ENCODE data around the gene TRMT112. TPM values are rescaled to one million over a fixed set of nuclear protein-coding genes. Genes with fewer than 3 reads are reported as not detected.

The TRMT112 gene
- total RNA-seq, 2 donors from 2014 or later: 171 to 203 TPM

GRCh38 chr11:64343767-64344559 lies 26.6 kb upstream of the TRMT112 start:
- ATAC-seq (no peak), DNase-seq (ENCODE audit: low spot score) (no peak)
- H3K27me3 Mint-ChIP-seq: no peaks in the 10 kb centered on the region
- H3K4me1 Mint-ChIP-seq (ENCODE audit: low read depth in 2 of 2): peaks cover 19 to 45% of the 10 kb centered on the region in 2 donors
- H3K4me3 Mint-ChIP-seq: no peak overlapping the region
- H3K27ac Mint-ChIP-seq: no peak overlapping the region
- H3K36me3 Mint-ChIP-seq: no peaks in the 10 kb centered on the region
- H3K9me3 Mint-ChIP-seq: no peaks in the 10 kb centered on the region

DNA sequence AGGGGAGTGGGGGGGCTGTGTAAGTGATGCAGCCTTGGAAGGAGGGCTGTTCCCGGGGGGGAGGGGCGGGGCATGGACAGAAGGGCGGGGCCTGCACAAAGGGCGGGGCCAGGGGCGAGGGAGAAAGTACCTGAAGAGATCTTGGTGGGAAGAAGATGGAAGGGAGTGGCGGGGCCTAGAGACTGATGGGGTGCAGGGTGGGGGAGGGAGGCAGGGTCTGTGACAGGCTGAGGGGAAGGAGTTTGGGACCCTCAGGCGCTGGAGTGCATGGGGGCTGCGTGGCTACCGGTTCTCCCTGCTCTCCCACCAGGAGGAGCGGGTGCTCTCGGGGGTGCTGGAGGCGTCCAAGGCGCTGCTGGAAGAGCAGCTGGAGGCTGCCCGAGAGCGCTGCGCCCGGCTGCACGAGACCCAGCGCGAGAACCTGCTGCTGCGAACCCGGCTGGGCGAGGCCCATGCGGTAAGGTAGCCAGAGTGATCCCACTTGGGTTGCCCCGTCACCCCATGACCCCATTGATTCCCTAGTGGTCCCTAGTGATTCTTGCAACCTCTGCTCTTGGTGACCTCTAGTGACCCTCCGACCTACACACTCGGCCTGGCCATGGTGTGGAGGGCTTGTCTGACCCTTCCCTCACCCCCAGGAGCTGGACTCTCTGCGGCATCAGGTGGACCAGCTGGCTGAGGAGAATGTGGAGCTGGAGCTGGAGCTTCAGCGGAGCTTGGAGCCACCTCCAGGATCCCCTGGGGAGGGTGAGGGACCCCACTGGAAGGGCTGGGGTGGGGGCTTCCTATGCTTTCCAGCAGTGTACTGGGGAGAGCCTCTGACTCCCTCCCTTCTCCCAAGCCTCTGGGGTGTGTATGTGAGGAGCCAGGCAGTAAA lies 25.7 kb upstream of the TRMT112 start:
- ATAC-seq (no peak), DNase-seq (ENCODE audit: low spot score) (no peak)
- Mint-ChIP-seq H3K4me1 (ENCODE audit: low read depth in 2 of 2) (peaks cover 24 to 44% of the 10 kb centered on the region in 2 donors), H3K9me3 (no peaks in the 10 kb centered on the region), H3K27me3 (no peaks in the 10 kb centered on the region), H3K4me3 (peak overlapping the region; percentile 66), H3K27ac (no peak overlapping the region), H3K36me3 (no peaks in the 10 kb centered on the region)

DNA sequence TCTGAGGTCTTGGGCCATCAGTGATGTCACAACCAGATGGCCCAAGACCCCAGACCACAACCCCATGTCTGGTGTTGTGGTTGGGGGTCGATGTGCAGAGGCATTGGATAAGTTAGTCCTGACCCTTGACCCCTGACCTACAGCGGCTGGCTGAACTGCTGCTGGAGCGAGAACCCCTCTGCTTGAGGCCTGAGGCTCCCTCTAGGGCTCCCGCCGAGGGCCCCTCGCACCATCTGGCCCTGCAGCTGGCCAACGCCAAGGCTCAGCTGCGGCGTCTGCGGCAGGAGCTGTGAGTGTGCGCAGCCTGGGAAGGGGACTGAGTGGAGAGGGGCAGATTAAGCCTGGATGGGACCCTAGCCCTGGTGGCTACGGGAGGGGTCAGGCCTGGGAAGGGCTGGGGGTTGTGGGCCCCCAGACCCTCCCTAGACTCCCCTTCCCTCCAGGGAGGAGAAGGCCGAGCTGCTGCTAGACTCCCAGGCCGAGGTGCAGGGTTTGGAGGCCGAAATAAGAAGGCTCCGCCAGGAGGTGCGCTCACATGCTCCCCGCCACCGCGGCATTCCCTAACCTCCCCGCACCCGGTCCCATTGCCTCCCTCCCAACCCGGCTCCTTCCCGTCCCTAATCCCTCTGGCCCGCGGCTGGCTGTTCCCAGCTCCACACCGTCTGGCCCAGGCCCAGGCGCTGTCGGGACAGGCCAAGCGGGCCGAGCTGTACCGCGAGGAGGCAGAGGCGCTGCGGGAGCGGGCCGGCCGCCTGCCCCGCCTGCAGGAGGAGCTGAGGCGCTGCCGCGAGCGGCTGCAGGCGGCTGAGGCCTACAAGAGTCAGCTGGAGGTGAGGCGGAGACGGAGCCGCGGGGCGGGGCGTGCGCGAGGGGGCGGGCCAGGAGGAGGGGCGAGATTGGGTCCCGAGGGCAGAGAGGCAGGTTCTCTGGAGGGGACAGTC lies 24.8 kb upstream of the TRMT112 start:
- DNase-seq (ENCODE audit: low spot score) (peak; percentile 90), ATAC-seq (peak; percentile 82 to 87)
- no peaks in the 10 kb centered on the region for H3K9me3 Mint-ChIP-seq
- no peak overlapping the region for H3K27ac Mint-ChIP-seq
- H3K4me3 Mint-ChIP-seq: peak overlapping the region; percentile 90
- peaks cover 27 to 44% of the 10 kb centered on the region in 2 donors for H3K4me1 Mint-ChIP-seq (ENCODE audit: low read depth in 2 of 2)
- H3K36me3 Mint-ChIP-seq: no peaks in the 10 kb centered on the region
- no peaks in the 10 kb centered on the region for H3K27me3 Mint-ChIP-seq

DNA sequence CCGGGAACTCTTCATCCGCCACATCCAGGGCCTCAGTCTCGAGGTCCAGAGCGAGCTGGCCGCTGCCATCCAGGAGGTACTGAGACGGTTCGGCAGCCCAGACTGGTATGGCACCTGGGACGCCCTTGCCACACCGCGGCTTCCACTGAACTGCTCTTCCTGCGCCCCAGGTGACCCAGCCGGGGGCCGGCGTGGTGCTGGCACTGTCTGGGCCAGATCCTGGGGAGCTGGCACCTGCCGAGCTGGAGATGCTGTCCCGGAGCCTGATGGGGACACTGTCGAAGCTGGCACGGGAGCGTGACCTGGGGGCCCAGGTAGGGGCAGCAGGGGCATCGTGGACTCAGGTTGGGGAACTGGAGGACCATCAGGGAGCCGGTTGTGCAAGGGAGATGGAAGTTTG lies 24.1 kb upstream of the TRMT112 start:
- Mint-ChIP-seq H3K4me1 (ENCODE audit: low read depth in 2 of 2) (peaks cover 27 to 43% of the 10 kb centered on the region in 2 donors), H3K27me3 (no peaks in the 10 kb centered on the region), H3K9me3 (no peaks in the 10 kb centered on the region), H3K36me3 (no peaks in the 10 kb centered on the region), H3K27ac (peak overlapping the region in 1 of 2 donors; percentile 97), H3K4me3 (peak overlapping the region; percentile 90)
- DNase-seq (ENCODE audit: low spot score) (no peak), ATAC-seq (no peak)

DNA sequence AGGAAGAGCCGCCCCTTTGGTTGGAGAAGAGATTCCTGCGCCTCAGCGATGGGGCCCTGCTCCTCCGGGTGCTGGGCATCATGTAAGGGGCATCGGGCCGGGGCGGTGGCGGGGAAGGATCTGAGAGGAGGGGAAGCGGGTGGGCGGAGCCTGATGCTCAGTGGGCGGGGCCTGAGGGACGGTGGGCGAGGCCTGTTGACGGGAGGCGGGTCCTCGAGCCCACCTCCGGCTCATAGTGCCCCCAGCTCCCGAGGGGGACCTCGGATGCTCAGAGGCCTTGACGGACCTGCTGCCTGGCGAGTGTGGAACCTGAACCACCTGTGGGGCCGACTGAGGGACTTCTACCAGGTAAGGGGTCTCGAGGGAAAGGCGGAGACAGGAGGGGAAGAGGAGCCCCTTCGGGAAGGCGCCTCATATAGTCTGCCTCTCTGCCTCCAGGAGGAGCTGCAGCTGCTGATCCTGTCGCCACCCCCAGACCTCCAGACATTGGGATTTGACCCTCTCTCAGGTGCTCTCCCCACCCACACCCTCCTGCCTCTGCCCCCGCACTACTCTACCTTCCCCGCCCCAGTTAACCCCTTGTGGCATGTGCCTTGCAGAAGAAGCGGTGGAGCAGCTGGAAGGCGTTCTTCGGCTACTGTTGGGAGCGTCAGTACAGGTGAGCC lies 23.4 kb upstream of the TRMT112 start:
- Mint-ChIP-seq H3K4me1 (ENCODE audit: low read depth in 2 of 2) (peaks cover 27 to 41% of the 10 kb centered on the region in 2 donors), H3K9me3 (no peaks in the 10 kb centered on the region), H3K27ac (peak overlapping the region; percentile 92 to 97), H3K4me3 (peak overlapping the region; percentile 90), H3K36me3 (no peaks in the 10 kb centered on the region), H3K27me3 (no peaks in the 10 kb centered on the region)
- DNase-seq (ENCODE audit: low spot score) (peak; percentile 84), ATAC-seq (peak; percentile 64 to 77)

DNA sequence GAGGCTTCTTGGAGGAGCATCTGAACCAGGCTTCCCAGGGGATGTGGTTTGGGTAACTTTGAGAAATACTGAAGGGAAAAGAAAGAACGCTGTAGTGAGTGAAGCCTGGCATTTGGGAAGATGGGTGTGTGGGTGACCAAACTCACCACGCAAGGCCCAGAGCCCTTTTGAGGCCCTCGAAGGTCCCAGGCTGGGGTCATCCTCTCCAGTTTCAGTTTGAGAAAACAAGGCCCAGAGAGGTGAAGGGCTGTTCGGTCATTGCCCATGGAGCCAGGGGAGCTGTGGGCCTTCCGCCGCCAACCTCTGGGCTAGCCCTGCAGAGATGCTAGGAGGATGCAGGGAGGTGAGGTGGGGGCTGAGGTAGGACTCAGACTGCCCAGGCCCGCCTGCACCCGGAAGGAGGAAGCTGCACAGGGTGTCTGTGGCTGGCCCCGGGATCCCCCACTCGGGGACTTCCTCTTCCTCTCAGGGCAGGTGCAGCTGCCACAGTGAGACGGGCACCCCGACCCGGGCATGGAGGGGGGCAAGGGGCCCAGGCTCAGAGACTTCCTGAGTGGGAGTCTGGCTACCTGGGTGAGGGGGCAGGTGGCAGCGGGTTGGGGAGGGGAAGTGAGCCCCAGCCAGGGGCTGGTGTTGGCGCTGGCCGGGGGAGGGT lies 22.5 kb upstream of the TRMT112 start, which contains the start of gene CCDC88B:
Gene CCDC88B (plus strand): TSS at position 451 of the 655 bp plus-strand sequence. CDS start 63 bp downstream, at position 514.
- Mint-ChIP-seq H3K27me3 (no peaks in the 10 kb centered on the region), H3K27ac (peak within 1 kb of the TSS; percentile 92 to 97), H3K4me3 (peak within 1 kb of the TSS; percentile 90), H3K9me3 (no peaks in the 10 kb centered on the region), H3K36me3 (no peaks in the 10 kb centered on the region), H3K4me1 (ENCODE audit: low read depth in 2 of 2) (peaks cover 34 to 38% of the 10 kb centered on the region in 2 donors)
- DNase-seq (ENCODE audit: low spot score) (peak; percentile 89), ATAC-seq (peak; percentile 86 to 90)

DNA sequence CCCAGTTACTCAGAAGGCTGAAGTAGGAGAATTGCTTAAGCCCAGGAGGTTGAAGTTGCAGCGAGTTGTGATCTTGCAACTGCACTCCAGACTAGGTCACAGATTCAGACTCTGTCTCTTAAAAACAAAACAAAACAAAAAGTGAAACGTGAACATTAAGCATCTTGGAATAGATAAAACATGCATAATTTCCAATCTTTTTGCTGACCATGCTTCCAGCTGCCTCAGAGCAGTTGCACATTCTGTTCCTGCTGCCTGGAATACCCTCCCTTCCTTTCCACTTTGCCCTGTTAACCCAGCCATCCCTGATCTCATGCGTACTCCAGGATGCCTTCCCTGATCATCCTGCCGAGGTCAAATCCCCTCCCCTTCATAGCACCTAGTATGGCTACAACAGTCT lies 21.9 kb upstream of the TRMT112 start:
- Mint-ChIP-seq H3K4me1 (ENCODE audit: low read depth in 2 of 2) (peaks cover 36 to 39% of the 10 kb centered on the region in 2 donors), H3K27me3 (no peaks in the 10 kb centered on the region), H3K27ac (peak overlapping the region; percentile 92 to 97), H3K36me3 (no peaks in the 10 kb centered on the region), H3K4me3 (peak overlapping the region; percentile 90), H3K9me3 (no peaks in the 10 kb centered on the region)
- DNase-seq (ENCODE audit: low spot score): no peak
- no peak for ATAC-seq

DNA sequence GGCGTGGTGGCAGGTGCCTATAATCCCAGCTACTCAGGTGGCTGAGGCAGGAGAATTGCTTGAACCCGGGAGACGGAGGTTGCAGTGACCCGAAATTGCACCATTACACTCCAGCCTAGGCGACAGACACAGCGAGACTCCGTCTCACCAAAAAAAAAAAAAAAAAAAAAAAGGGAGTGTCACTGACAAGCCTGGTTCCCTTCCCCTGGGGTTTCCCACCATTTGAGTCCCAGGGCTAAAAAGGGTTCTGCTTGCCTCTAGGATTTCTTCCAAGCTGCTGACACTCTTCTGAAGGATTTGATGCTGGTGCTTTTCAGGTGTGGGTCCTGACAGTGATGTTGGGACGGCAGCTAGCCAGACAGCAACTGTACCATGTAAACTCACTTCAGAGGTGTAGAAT lies 21.4 kb upstream of the TRMT112 start:
- Mint-ChIP-seq H3K9me3 (no peaks in the 10 kb centered on the region), H3K36me3 (no peaks in the 10 kb centered on the region), H3K4me1 (ENCODE audit: low read depth in 2 of 2) (peaks cover 36 to 40% of the 10 kb centered on the region in 2 donors), H3K4me3 (peak overlapping the region; percentile 90), H3K27me3 (no peaks in the 10 kb centered on the region), H3K27ac (peak overlapping the region; percentile 92 to 97)
- DNase-seq (ENCODE audit: low spot score) (no peak), ATAC-seq (no peak)

- no peaks in the 10 kb centered on the region for H3K27me3 Mint-ChIP-seq
- ATAC-seq (no peak), DNase-seq (ENCODE audit: low spot score) (no peak)
- H3K27ac Mint-ChIP-seq: peak overlapping the region; percentile 92 to 97
- no peaks in the 10 kb centered on the region for H3K9me3 Mint-ChIP-seq
- H3K4me3 Mint-ChIP-seq: peak overlapping the region; percentile 32
- peaks cover 36 to 40% of the 10 kb centered on the region in 2 donors for H3K4me1 Mint-ChIP-seq (ENCODE audit: low read depth in 2 of 2)
- H3K36me3 Mint-ChIP-seq: no peaks in the 10 kb centered on the region
These were observed 20.3 kb upstream of the TRMT112 start for GRCh38 chr11:64337538-64338249.

- peak; percentile 75 for DNase-seq (ENCODE audit: low spot score)
These were observed 17.7 kb upstream of the TRMT112 start for GRCh38 chr11:64334764-64335735.

DNA sequence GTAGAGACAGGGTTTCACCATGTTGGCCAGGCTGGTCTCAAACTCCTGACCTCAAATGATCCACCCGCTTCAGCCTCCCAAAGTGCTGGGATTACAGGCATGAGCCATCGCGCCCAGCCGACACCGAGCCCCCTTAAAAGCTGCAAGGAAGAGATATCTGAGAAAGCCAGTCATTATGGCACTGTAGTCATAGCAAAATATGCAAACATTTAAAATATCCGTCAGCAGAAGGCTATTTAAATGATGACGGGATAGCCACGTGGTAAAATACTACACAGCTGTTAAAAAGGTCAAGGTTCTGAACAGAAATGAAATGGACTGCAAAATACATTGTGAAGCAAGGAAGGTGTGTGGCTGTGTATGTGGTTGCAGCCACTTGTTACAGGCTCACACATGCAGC lies 16.2 kb upstream of the TRMT112 start:
- Mint-ChIP-seq H3K36me3 (no peaks in the 10 kb centered on the region), H3K4me1 (ENCODE audit: low read depth in 2 of 2) (peaks cover 28% of the 10 kb centered on the region in 2 donors), H3K27ac (peak overlapping the region in 1 of 2 donors; percentile 62), H3K27me3 (no peaks in the 10 kb centered on the region), H3K9me3 (no peaks in the 10 kb centered on the region), H3K4me3 (no peak overlapping the region)
- ATAC-seq (no peak), DNase-seq (ENCODE audit: low spot score) (no peak)

More at GRCh38 chr11:64334764-64335735, 17.7 kb upstream of the TRMT112 start:
- no peaks in the 10 kb centered on the region for H3K27me3 Mint-ChIP-seq
- peak overlapping the region; percentile 61 to 79 for H3K27ac Mint-ChIP-seq
- peak; percentile 67 to 76 for ATAC-seq
- peaks cover 40% of the 10 kb centered on the region in 2 donors for H3K4me1 Mint-ChIP-seq (ENCODE audit: low read depth in 2 of 2)
- no peaks in the 10 kb centered on the region for H3K9me3 Mint-ChIP-seq
- peak overlapping the region; percentile 40 for H3K4me3 Mint-ChIP-seq
- H3K36me3 Mint-ChIP-seq: no peaks in the 10 kb centered on the region
